Testis (tissue), 2 donors: Measurements from ENCODE around the gene CORO2B.

ENCODE experiments used
- CTCF ChIP-seq, 3 experiments: fragments of 450-650 bp in 2 of 3; fragments of 200-600 bp in 1 of 3; sonication (generic) in 1 of 3; IDR thresholded peaks; one replicate each; pipeline ENCODE4 v1.5.1; 2016 to 2019; ENCODE audit warnings: antibody characterized with exemption in 3 of 3, mild to moderate bottlenecking in 2 of 3, moderate library complexity in 1 of 3
- POLR2A ChIP-seq: fragments of 450-650 bp; IDR thresholded peaks from one replicate; pipeline ENCODE4 v1.6.1; 2017; ENCODE audit warnings: antibody characterized with exemption, mild to moderate bottlenecking, moderate library complexity

GRCh38 chr15:68590721-68591389 is 12.1 kb downstream of the CORO2B start:
- TF ChIP-seq CTCF (IDR thresholded peaks at IDR 0.05) (no peak), POLR2A (no peak)
